HCT116 (cell line): ENCODE measurements around the gene SSRP1. TPM values are rescaled to one million over a fixed set of nuclear protein-coding genes. Genes with fewer than 3 reads are reported as not detected.
A peak's percentile ranks its signal among the peaks of the same experiment; 100 is the strongest.

Experiments
- ATAC-seq: fragments of 200-7000 bp; cut with Tn5 transposase; 2 replicates; pipeline ENCODE4 v1.9.1; 2020; ENCODE audit warnings: mild to moderate bottlenecking, moderate library complexity
- Bru-seq: library from RNA; stranded (reverse); fragments of 400-500 nt; gene quantifications from one replicate; lab custom pipeline; 2021; lab: Mats Ljungman, UMichigan
- BruChase-seq, 2 experiments: library from RNA; stranded (reverse); fragments of 400-500 nt; gene quantifications; one replicate each; lab custom pipeline; 2021; lab: Mats Ljungman, UMichigan
- BruUV-seq: library from RNA; stranded (reverse); fragments of 400-500 nt; replicated peaks from 2 replicates; lab custom pipeline; 2021; lab: Mats Ljungman, UMichigan
- CTCF ChIA-PET: fragments of 300-600 bp; sonication (Branson Sonifier 250); formaldehyde crosslinking; loops from one replicate; lab custom pipeline; 2021; ENCODE audit warnings: antibody characterized with exemption; lab: Charles Lee
- POLR2A ChIA-PET: fragments of 300-600, 350-600 bp; sonication (Branson Sonifier 250); formaldehyde crosslinking; loops from one replicate; lab custom pipeline; 2021; ENCODE audit warnings: antibody characterized with exemption; lab: Charles Lee
- RAD21 ChIA-PET, 2 experiments: fragments of 300-600 bp; sonication (Branson Sonifier 250); formaldehyde crosslinking; loops; one replicate each; lab custom pipeline; 2023; ENCODE audit warnings: low total read pairs in 2 of 2; ENCODE audit not compliant: uncharacterized antibody in 2 of 2, unreplicated experiment in 2 of 2, low non-redundant PET in 1 of 2; lab: Charles Lee
- DNase-seq: peaks from one replicate; pipeline ENCODE4 v3.0.0-alpha.2; 2010; ENCODE audit warnings: low read depth, low spot score
- H2AFZ ChIP-seq: fragments of 200-600 bp; shearing (Covaris generic), sonication (generic); 2 replicates; pipeline ENCODE4 v1.6.1; 2017; ENCODE audit warnings: low read depth, mixed run types, mixed read lengths, antibody characterized with exemption, low read length; ENCODE audit not compliant: poor library complexity, severe bottlenecking
- H3K27ac ChIP-seq: 2 replicates; pipeline ENCODE4 v1.5.1; 2012; ENCODE audit warnings: low read depth, low read length
- H3K27me3 ChIP-seq: fragments of 200-600 bp; sonication (generic); 2 replicates; pipeline ENCODE4 v1.6.1; 2016; ENCODE audit warnings: mixed run types, low read length, mixed read lengths; ENCODE audit not compliant: insufficient read depth
- H3K36me3 ChIP-seq, 2 experiments: fragments of 200-500 bp in 1 of 2; fragments of 200-600 bp in 1 of 2; sonication (Bioruptor generic) in 1 of 2; sonication (generic) in 1 of 2; 2 replicates each; pipeline versions ENCODE4 v1.5.1 to v1.6.1; 2014 to 2016; ENCODE audit warnings: low read length in 2 of 2, inconsistent platforms in 1 of 2, mixed read lengths in 1 of 2, mixed run types in 1 of 2; ENCODE audit not compliant: insufficient read depth in 2 of 2, control insufficient read depth in 1 of 2
- H3K4me1 ChIP-seq, 2 experiments: fragments of 200-600 bp in 1 of 2; sonication (generic) in 1 of 2; 2 replicates each; pipeline versions ENCODE4 v1.5.1 to v1.6.1; 2012 to 2017; ENCODE audit warnings: low read length in 2 of 2, inconsistent platforms in 1 of 2, mild to moderate bottlenecking in 1 of 2, mixed read lengths in 1 of 2, mixed run types in 1 of 2, moderate library complexity in 1 of 2; ENCODE audit not compliant: insufficient read depth in 2 of 2, control insufficient read depth in 1 of 2
- H3K4me2 ChIP-seq: fragments of 200-600 bp; sonication (generic); 2 replicates; pipeline ENCODE4 v1.6.1; 2017; ENCODE audit warnings: mixed run types, low read length, mixed read lengths
- H3K4me3 ChIP-seq, 2 experiments: fragments of 200-600 bp in 1 of 2; sonication (generic) in 1 of 2; replicated peaks in 1 of 2; 2 replicates each; pipeline ENCODE4 v1.5.1; 2011 to 2016; ENCODE audit warnings: low read length in 2 of 2, control low read depth in 1 of 2, low read depth in 1 of 2, mild to moderate bottlenecking in 1 of 2, mixed read lengths in 1 of 2, mixed run types in 1 of 2
- H3K79me2 ChIP-seq: fragments of 200-600 bp; sonication (generic); 2 replicates; pipeline ENCODE4 v1.6.1; 2017; ENCODE audit warnings: mild to moderate bottlenecking, mixed run types, low read length, moderate library complexity, mixed read lengths; ENCODE audit not compliant: insufficient read depth
- H3K9ac ChIP-seq: fragments of 200-600 bp; sonication (generic); 2 replicates; pipeline ENCODE4 v1.6.1; 2016; ENCODE audit warnings: low read length, mixed read lengths
- H3K9me2 ChIP-seq: fragments of 200-600 bp; sonication (generic), shearing (Covaris generic); 2 replicates; pipeline ENCODE4 v1.6.1; 2017; ENCODE audit warnings: mixed run types, mild to moderate bottlenecking, moderate library complexity; ENCODE audit not compliant: insufficient read depth
- H3K9me3 ChIP-seq, 2 experiments: fragments of 200-500 bp in 1 of 2; fragments of 200-600 bp in 1 of 2; sonication (Bioruptor generic) in 1 of 2; sonication (generic) in 1 of 2; 2 replicates each; pipeline ENCODE4 v1.6.1; 2014 to 2017; ENCODE audit warnings: low read length in 2 of 2, mixed read lengths in 2 of 2, inconsistent platforms in 1 of 2, low read depth in 1 of 2, mild to moderate bottlenecking in 1 of 2, mixed run types in 1 of 2, moderate library complexity in 1 of 2; ENCODE audit not compliant: control insufficient read depth in 1 of 2, insufficient read depth in 1 of 2
- H4K20me1 ChIP-seq: fragments of 200-600 bp; sonication (generic), shearing (Covaris generic); 2 replicates; pipeline ENCODE4 v1.6.1; 2017; ENCODE audit warnings: mixed run types, mild to moderate bottlenecking, moderate library complexity; ENCODE audit not compliant: insufficient read depth
- ATF3 ChIP-seq: IDR thresholded peaks from 2 replicates; pipeline ENCODE4 v1.6.1; 2012
- CBX3 ChIP-seq: IDR thresholded peaks from 2 replicates; pipeline ENCODE4 v1.6.1; 2012; ENCODE audit warnings: low read depth
- MAX ChIP-seq: IDR thresholded peaks from 2 replicates; pipeline ENCODE4 v1.6.1; 2012
- POLR2A ChIP-seq: IDR thresholded peaks from 2 replicates; pipeline ENCODE4 v1.7.0; 2011; ENCODE audit warnings: borderline replicate concordance; ENCODE audit not compliant: insufficient read depth, insufficient read length; ENCODE audit errors: extremely low read depth
- POLR2AphosphoS5 ChIP-seq: IDR thresholded peaks from 2 replicates; pipeline ENCODE4 v1.6.1; 2011; ENCODE audit warnings: mild to moderate bottlenecking, low read depth, low read length, moderate library complexity
- RAD21 ChIP-seq: IDR thresholded peaks from 2 replicates; pipeline ENCODE4 v1.6.1; 2012; ENCODE audit warnings: low read depth, mild to moderate bottlenecking
- SIN3A ChIP-seq: IDR thresholded peaks from 2 replicates; pipeline ENCODE4 v1.6.1; 2012; ENCODE audit warnings: low read depth
- SP1 ChIP-seq: IDR thresholded peaks from 2 replicates; pipeline ENCODE4 v1.6.1; 2012; ENCODE audit warnings: low read depth
- ZBTB33 ChIP-seq: IDR thresholded peaks from 2 replicates; pipeline ENCODE4 v1.6.1; 2011; ENCODE audit warnings: mild to moderate bottlenecking, low read length, moderate library complexity; ENCODE audit not compliant: insufficient replicate concordance; ENCODE audit errors: extremely low read depth
- ZFX ChIP-seq: fragments of 450-650 bp; IDR thresholded peaks from 2 replicates; pipeline ENCODE4 v1.6.1; 2017
- intact Hi-C: fragments of 100-400 bp; cut with micrococcal nuclease; formaldehyde crosslinking; loops from 2 replicates; pipeline ENCODE4 v1.10.0; 2022
- long read RNA-seq: library from polyadenylated mRNA; unstranded; transcript quantifications from one replicate; pipeline ENCODE4 v2.0.0, GENCODE V29; 2021; ENCODE audit not compliant: unreplicated experiment
- polyA plus RNA-seq: library from polyadenylated mRNA; unstranded; fragments of >200 nt; gene quantifications from 2 replicates; pipeline ENCODE4 v1.2.1, GENCODE V29; 2012; ENCODE audit warnings: missing spikeins
- total RNA-seq: library from RNA; stranded (reverse); gene quantifications from one replicate; pipeline ENCODE4 v1.2.1, GENCODE V29; 2021; ENCODE audit not compliant: unreplicated experiment

Gene SSRP1, protein sequence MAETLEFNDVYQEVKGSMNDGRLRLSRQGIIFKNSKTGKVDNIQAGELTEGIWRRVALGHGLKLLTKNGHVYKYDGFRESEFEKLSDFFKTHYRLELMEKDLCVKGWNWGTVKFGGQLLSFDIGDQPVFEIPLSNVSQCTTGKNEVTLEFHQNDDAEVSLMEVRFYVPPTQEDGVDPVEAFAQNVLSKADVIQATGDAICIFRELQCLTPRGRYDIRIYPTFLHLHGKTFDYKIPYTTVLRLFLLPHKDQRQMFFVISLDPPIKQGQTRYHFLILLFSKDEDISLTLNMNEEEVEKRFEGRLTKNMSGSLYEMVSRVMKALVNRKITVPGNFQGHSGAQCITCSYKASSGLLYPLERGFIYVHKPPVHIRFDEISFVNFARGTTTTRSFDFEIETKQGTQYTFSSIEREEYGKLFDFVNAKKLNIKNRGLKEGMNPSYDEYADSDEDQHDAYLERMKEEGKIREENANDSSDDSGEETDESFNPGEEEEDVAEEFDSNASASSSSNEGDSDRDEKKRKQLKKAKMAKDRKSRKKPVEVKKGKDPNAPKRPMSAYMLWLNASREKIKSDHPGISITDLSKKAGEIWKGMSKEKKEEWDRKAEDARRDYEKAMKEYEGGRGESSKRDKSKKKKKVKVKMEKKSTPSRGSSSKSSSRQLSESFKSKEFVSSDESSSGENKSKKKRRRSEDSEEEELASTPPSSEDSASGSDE
- total RNA-seq (260 TPM), Bru-seq, nascent RNA (percentile 92 among the genes with signal in this experiment), BruChase-seq, experiment 1, labeled RNA remaining after a 6-hour chase (percentile 98 among the genes with signal in this experiment), BruChase-seq, experiment 2, labeled RNA remaining after a 2-hour chase (percentile 96 among the genes with signal in this experiment)
- 259 and 291 TPM in 2 replicates for polyA plus RNA-seq
- long read RNA-seq, transcript SSRP1-201 (17 exons, 2,819 nt) = major isoform, 204 of 425 reads
- long read RNA-seq, partial matches to known transcripts = 181 of 425 reads
- long read RNA-seq, other reads (novel, unspliced or antisense) = 40 of 425 reads

- Histone ChIP-seq H3K9ac (peak within 1 kb of the TSS; percentile 92), H3K9me3 (no peaks in the 10 kb centered on the region), H4K20me1 (no peaks in the 10 kb centered on the region), H3K27me3 (no peaks in the 10 kb centered on the region), H3K27ac (peak within 1 kb of the TSS; percentile 61), H3K9me2 (no peaks in the 10 kb centered on the region), H3K36me3 (peaks cover 17 to 40% of the 10 kb centered on the region in 2 experiments; a peak in 2 of 4 replicates), H3K79me2 (peaks cover 50% of the 10 kb centered on the region), H2AFZ (peak within 1 kb of the TSS; percentile 78), H3K4me1 (peaks cover 8 to 20% of the 10 kb centered on the region in 2 experiments; a peak in 3 of 4 replicates), H3K4me2 (peak within 1 kb of the TSS; percentile 98), H3K4me3 (peak within 1 kb of the TSS; percentile 79 to 96)
- peak; percentile 72 for DNase-seq
- CTCF ChIA-PET = interaction anchor here (1.0 to 1.6 kb wide), 5 partner anchors 10 to 309 kb away, joined by 3 to 6 read pairs (median 4); partner anchors contain the start of gene TNKS1BP1
- POLR2A ChIA-PET = interaction anchor here (0.7 to 2.6 kb wide), 3 partner anchors 10 to 16 kb away, joined by 3 to 17 read pairs (median 3); partner anchors contain the start of gene TNKS1BP1
- ATAC-seq = peak; percentile 96
- BruUV-seq = no TSS peak
- RAD21 ChIA-PET = interaction anchor here (0.7 to 1.2 kb wide), 2 partner anchors 12 to 86 kb away, joined by 3 to 4 read pairs; no protein-coding TSS in a partner anchor
- TF ChIP-seq SP1 (no peak; the same call in 1 of the 2 replicates), CBX3 (0 out of 2 replicates have a peak, but pooled peaks have one; percentile 43), SIN3A (peak; percentile 66), MAX (peak; percentile 74), ZBTB33 (no peak), RAD21 (no peak), POLR2AphosphoS5 (peak; percentile 76), ATF3 (no peak), ZFX (peak; percentile 46; the same call in 1 of the 2 replicates), POLR2A (peak; percentile 43)
- intact Hi-C loops = loop anchor here (1.0 kb wide), 1 partner anchor 10 kb away; no protein-coding TSS in a partner anchor
Measured at GRCh38 chr11:57335343-57336110, at the start of gene SSRP1. SSRP1 (minus strand) TSS chr11:57335892; CDS start chr11:57335121, 771 bp downstream.
